SK-N-SH treated with all-trans-retinoic acid at 6 μM for 48 hours (cell line): ENCODE measurements around the gene DLL1.

Experiments used
- ATAC-seq: fragments of 200-7000 bp; cut with Tn5 transposase; 3 replicates; pipeline ENCODE4 v1.9.1; 2020; ENCODE audit warnings: mild to moderate bottlenecking, moderate library complexity
- ARNTL ChIP-seq: fragments of 450-650 bp; formaldehyde crosslinking; IDR thresholded peaks from 2 replicates; pipeline ENCODE4 v1.5.0; 2020; ENCODE audit warnings: low read depth, mild to moderate bottlenecking, moderate library complexity, borderline replicate concordance
- BACH2 ChIP-seq: fragments of 250-450 bp; sonication (Bioruptor Pico); IDR thresholded peaks from 2 replicates; pipeline ENCODE4 v1.9.0; 2021; ENCODE audit warnings: mild to moderate bottlenecking, borderline replicate concordance
- CREB5 ChIP-seq: fragments of 250-450 bp; sonication (Bioruptor Pico); IDR thresholded peaks from 2 replicates; pipeline ENCODE4 v1.5.1; 2020; ENCODE audit warnings: low read depth, mild to moderate bottlenecking, moderate library complexity
- CSDC2 ChIP-seq: fragments of 250-450 bp; sonication (Bioruptor Pico); IDR thresholded peaks from 2 replicates; pipeline ENCODE4 v1.5.0; 2020; ENCODE audit warnings: mild to moderate bottlenecking, moderate library complexity
- ESRRG ChIP-seq: fragments of 250-450 bp; sonication (Bioruptor Pico); IDR thresholded peaks from 2 replicates; pipeline ENCODE4 v1.6.1; 2021; ENCODE audit warnings: mild to moderate bottlenecking
- ISL1 ChIP-seq: fragments of 250-450 bp; sonication (Bioruptor Pico); IDR thresholded peaks from 2 replicates; pipeline ENCODE4 v2.1.2; 2022; ENCODE audit warnings: mild to moderate bottlenecking, moderate library complexity
- OSR1 ChIP-seq: fragments of 250-450 bp; sonication (Bioruptor Pico); IDR thresholded peaks from 2 replicates; pipeline ENCODE4 v1.8.0; 2022; ENCODE audit warnings: moderate library complexity, mild to moderate bottlenecking, inconsistent platforms
- PATZ1 ChIP-seq: fragments of 250-450 bp; sonication (Bioruptor Pico); IDR thresholded peaks from 2 replicates; pipeline ENCODE4 v1.8.0; 2020; ENCODE audit warnings: mild to moderate bottlenecking, moderate library complexity, borderline replicate concordance
- POU6F1 ChIP-seq: fragments of 250-450 bp; sonication (Bioruptor Pico); IDR thresholded peaks from 2 replicates; pipeline ENCODE4 v1.8.0; 2021; ENCODE audit warnings: low read depth, mild to moderate bottlenecking, moderate library complexity, borderline replicate concordance
- RARB ChIP-seq: fragments of 250-450 bp; sonication (Bioruptor Pico); IDR thresholded peaks from 2 replicates; pipeline ENCODE4 v1.8.0; 2021; ENCODE audit warnings: mild to moderate bottlenecking, moderate library complexity
- SNAI2 ChIP-seq: fragments of 250-450 bp; sonication (Bioruptor Pico); IDR thresholded peaks from 2 replicates; pipeline ENCODE4 v1.5.0; 2020; ENCODE audit warnings: mild to moderate bottlenecking, moderate library complexity
- TOX ChIP-seq: fragments of 250-450 bp; sonication (Bioruptor Pico); IDR thresholded peaks from 2 replicates; pipeline ENCODE4 v1.8.0; 2021; ENCODE audit warnings: mild to moderate bottlenecking, moderate library complexity, borderline replicate concordance
- TSHZ2 ChIP-seq: fragments of 250-450 bp; sonication (Bioruptor Pico); IDR thresholded peaks from 2 replicates; pipeline ENCODE4 v1.5.0; 2020; ENCODE audit warnings: mild to moderate bottlenecking, moderate library complexity
- ZC3H10 ChIP-seq: fragments of 250-450 bp; sonication (Bioruptor Pico); IDR thresholded peaks from 2 replicates; pipeline ENCODE4 v1.5.1; 2021; ENCODE audit warnings: mild to moderate bottlenecking, moderate library complexity
- ZFP30 ChIP-seq: fragments of 450-650 bp; formaldehyde crosslinking; IDR thresholded peaks from 2 replicates; pipeline ENCODE4 v1.5.0; 2022; ENCODE audit warnings: mild to moderate bottlenecking, moderate library complexity
- ZNF565 ChIP-seq: fragments of 450-650 bp; formaldehyde crosslinking; conservative IDR thresholded peaks from 2 replicates; pipeline ENCODE4 v1.5.0; 2020; ENCODE audit warnings: low read depth, mild to moderate bottlenecking, moderate library complexity

The DLL1 gene

GRCh38 chr6:170317718-170318117 is 26.8 kb upstream of the DLL1 start:
- no peak for ATAC-seq
- TF ChIP-seq SNAI2 (CRISPR knock-in tag) (no peak), TSHZ2 (no peak)

- no peak for ATAC-seq
- TF ChIP-seq ZFP30 (CRISPR knock-in tag), result no peak
- no peak for TF ChIP-seq ZC3H10
- no peak for TF ChIP-seq PATZ1
- TF ChIP-seq SNAI2 (CRISPR knock-in tag), result no peak
Measured at GRCh38 chr6:170317076-170317475, 26.2 kb upstream of the DLL1 start.

- ATAC-seq, result no peak
- TF ChIP-seq ISL1 (CRISPR knock-in tag) (no peak), ZC3H10 (no peak), POU6F1 (CRISPR knock-in tag) (no peak), BACH2 (no peak)
Measured at GRCh38 chr6:170316071-170316470, 25.2 kb upstream of the DLL1 start.

GRCh38 chr6:170314983-170315382 is 24.1 kb upstream of the DLL1 start:
- no peak for ATAC-seq
- TF ChIP-seq RARB (CRISPR knock-in tag), result no peak
- no peak for TF ChIP-seq PATZ1
- no peak for TF ChIP-seq OSR1
- TF ChIP-seq CREB5, result no peak
- no peak for TF ChIP-seq CSDC2 (CRISPR knock-in tag)
- no peak for TF ChIP-seq ISL1 (CRISPR knock-in tag)
- no peak for TF ChIP-seq TSHZ2
- TF ChIP-seq ZC3H10, result no peak
- TF ChIP-seq ZNF565 (CRISPR knock-in tag), result no peak
- TF ChIP-seq ARNTL (CRISPR knock-in tag), result no peak
- no peak for TF ChIP-seq POU6F1 (CRISPR knock-in tag)
- no peak for TF ChIP-seq TOX (CRISPR knock-in tag)
- no peak for TF ChIP-seq ESRRG (CRISPR knock-in tag)
